NCI-H2107 treated with DMSO at 0.1 percent for 48 hours (cell line): ENCODE measurements around the gene MFAP3.
"Not testable (repeated sequence)": the region's sequence is repeated elsewhere in the genome, so short reads cannot be mapped to it uniquely, and the experiment has no call there.

Source experiments
- DNase-seq: peaks from one replicate; lab custom pipeline; 2025; ENCODE audit not compliant: unreplicated experiment; lab: John Stamatoyannopoulos, UW

The MFAP3 gene

DNA sequence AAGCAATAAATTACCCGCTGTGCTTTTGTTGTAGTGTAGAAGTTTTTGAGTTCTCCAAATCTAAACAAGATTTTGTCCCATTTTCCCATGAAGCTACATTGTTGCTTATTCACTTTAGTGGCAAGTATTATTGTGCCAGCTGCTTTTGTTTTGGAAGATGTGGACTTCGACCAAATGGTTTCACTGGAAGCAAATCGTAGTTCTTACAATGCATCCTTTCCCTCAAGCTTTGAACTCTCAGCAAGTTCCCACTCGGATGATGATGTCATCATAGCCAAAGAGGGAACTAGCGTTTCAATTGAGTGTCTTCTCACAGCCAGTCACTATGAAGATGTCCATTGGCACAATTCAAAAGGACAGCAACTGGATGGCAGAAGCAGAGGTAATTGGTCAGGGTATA is 10.9 kb downstream of the MFAP3 start:
- no peak for DNase-seq

DNA sequence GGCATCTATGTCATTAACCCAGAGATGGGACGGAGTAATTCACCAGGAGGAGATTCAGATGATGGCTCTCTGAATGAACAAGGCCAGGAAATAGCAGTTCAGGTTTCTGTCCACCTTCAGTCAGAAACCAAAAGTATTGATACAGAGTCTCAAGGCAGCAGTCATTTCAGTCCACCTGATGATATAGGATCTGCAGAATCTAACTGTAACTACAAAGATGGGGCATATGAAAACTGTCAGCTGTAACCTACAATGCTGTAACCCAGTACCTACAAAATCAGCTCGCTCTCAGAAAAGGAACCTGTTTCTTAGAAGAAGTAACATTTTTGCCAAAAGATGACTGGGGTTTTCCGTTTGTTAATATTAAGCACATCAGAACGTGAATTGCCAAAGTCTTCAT is 14.7 kb downstream of the MFAP3 start:
- no peak for DNase-seq

DNA sequence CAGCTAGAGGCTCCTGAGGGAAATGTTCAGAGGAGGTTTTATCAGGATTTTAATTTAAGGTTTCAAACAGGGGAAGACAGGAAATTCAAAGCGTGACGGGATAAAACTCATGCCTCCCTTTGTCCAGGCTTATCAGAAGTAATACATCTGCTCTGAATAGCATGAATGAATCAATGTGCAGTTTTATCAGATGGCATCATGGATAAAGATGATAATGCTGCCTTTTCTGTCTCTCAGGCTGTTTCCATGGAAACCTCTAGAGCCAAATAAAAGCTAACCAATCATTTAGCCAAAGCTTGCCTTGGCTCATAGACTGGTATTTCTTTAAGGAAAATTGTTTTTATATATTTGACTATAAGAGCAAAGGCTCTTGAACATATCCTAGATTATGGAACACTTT is 16.4 kb downstream of the MFAP3 start:
- no peak for DNase-seq

DNA sequence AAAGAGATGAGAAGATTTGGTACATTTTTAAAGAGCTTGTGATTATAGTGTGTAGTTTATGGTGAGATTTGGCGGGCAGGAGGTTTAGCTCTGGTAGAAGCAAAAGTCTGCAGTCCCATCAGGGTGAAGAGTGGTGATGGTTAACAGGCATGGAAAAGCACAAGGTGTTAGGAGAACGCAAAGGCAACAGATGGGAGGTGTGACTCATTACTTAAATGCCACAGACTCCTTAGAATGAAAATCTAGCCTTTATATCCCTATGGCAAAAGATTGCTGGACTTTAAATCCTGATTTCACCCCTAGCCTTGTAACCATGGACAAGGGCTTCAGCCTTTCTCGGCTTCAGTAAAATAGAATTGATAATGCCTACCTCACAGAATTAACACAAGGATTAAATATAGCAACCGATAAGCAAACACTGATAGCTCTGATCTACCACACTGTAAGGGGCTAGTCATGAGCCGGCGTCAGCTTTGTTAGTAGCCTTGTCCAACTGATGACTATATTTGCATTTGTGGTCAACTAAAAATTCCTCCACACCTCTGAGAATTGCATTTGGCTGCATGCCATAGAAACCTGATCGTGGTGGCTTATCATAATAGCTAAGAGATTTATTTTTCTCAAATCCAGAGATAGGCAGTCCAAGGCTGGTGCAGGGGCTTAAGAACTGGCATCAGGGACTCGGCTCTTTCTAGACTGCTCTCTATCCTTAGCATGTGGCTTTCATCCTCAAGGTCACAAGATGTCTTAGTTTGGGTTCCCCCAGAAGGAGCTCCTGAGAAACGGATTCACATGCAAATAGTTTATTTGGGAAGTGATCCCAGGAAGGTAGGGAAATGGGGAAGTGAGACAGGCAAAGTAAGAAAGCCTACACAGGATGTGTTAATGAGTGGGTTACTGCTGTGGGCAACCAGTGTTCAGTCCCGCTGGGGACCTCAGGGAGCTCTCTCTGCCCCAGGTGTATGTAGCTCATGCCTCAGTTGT is 19.6 kb downstream of the MFAP3 start:
- no peak for DNase-seq

DNA sequence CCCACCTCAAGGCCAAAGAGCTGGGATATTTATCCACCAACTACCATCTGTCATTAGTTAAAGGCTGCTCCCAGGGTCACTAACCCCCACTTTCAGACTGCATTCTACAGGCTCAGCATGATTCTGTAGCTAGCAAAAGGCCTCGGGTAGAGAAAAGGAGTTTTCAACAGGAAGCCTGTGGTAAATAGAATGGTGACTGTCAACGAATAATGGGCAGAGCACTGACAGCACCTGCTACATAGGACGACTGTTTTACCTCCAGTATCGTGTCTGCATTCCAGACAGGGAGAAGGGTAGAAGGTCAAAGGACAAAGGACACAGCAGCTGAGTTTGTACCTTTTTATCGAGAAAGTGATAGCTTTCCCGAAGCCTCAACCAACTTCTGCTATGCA is 20.3 kb downstream of the MFAP3 start:
- DNase-seq = no peak

DNA sequence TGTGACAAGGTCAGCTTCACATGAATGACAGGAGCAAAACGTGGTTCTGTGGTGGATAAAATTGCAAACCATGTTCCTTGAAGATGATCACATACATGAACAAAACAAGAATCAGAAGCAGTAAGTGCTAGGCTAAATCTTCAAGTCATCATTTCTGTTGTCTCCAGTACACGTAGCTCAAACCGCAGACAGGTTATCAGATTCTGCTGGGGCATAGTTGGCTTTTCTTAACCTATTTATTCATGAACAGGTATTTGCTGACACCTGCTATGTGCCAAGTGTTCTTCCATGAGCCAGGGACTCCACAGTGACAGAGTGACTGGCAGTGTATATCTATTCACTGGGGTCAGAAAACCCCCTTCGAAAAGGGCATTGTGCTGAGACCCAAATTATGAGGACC is 20.8 kb downstream of the MFAP3 start:
- DNase-seq = no peak

DNA sequence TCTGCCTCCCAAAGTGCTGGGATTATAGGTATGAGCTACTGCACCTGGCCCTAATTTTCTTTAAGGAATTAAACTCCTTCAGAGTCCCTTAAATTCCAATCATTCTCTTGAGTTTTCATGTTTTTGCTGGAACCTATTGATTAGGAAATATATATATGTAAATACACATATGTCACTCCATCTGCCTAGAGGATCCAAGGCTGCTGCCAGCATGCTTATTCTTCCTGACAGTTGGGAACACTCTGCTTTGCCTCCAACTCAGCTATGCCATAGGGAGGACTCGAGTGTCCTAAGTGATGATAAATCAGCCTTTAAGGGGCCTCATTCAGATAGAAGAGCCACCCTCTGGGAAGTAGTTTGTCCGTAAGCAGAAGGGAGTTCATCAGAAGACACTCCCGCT is 21.8 kb downstream of the MFAP3 start:
- DNase-seq = no peak

DNA sequence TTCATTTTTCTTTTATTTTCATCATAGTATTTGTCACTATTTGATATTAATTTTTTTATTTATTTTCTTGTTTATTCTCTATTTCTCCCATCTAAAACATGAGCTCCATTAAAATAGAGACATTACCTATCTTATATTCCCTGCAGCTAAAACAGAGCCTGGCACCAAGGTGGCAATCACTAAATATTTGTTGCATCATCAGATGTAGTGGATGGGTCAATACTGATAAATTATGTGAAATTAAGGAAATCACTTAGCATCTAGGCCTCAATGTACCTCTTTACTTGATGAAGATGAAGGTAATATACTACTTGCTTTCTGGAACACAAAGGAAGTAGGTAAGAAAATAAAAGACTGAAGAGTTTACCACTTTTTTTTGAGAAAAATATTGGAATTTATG is 24.6 kb downstream of the MFAP3 start:
- DNase-seq = no peak

DNA sequence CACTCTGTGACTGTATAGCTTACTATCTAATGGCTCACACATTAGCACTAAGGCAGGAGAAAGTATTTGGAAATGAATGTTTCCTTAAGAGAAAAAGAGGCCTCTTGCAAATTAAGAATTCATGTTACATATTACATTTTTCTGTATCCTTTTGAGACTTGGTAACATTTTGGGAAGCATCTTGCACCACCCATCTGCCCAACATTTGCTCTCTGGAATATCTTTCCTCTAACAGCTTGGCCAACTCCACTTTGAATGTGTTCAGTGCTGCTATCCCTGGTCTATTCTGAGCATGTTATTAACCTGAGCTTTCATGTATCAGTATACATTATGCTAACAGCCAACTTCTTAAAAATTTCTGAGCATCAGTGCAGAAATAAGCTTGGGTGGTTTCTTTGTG is 27.2 kb downstream of the MFAP3 start:
- no peak for DNase-seq

DNA sequence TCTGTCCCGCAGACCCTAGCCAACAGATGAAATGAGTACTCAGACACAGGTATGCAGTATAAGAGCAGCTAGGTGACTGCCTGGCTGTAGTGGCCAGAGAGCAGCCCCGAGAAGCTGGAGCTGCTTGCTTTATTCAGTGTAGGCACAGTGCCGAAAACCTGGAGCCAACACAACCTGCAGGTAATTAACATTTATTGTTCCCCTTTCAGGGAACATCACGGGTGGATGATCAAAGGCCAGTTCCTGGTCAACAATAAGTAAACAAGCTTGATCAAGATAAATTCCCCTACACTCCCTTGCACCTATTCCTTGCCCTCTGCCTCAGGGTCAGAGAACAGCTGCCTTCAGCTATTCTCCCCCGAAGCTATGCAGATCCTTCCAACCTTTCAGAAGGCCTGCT is 31.1 kb downstream of the MFAP3 start:
- DNase-seq = not testable (repeated sequence)

DNA sequence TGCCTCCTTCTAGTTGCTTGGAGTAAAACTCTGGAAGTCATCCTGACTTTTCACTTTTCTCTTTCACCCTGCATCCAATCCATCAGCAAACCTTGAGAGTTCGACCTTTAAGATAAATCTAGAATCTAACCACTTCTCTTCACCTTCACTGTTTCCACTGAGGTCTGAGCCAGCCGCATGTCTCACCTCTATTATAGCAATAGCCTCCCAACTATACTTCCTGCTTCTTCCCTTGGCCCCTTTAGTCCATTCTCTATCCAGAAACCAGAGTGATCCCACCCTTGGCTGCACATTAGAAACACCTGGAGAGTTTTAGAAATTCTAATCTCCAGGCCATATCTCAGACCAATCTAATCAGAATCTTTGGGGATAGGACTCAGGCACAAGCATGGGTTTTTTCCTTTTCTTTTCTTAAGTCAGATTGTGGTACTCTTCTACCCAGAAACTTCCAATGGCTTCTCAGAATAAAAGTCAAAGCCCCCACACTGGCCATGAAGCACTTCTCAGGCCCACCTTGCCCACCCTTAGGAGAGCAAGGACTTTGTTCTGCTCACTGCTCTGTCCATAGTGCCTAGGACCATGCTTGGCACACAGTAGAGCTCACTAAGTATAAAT is 33.1 kb downstream of the MFAP3 start:
- no peak for DNase-seq

DNA sequence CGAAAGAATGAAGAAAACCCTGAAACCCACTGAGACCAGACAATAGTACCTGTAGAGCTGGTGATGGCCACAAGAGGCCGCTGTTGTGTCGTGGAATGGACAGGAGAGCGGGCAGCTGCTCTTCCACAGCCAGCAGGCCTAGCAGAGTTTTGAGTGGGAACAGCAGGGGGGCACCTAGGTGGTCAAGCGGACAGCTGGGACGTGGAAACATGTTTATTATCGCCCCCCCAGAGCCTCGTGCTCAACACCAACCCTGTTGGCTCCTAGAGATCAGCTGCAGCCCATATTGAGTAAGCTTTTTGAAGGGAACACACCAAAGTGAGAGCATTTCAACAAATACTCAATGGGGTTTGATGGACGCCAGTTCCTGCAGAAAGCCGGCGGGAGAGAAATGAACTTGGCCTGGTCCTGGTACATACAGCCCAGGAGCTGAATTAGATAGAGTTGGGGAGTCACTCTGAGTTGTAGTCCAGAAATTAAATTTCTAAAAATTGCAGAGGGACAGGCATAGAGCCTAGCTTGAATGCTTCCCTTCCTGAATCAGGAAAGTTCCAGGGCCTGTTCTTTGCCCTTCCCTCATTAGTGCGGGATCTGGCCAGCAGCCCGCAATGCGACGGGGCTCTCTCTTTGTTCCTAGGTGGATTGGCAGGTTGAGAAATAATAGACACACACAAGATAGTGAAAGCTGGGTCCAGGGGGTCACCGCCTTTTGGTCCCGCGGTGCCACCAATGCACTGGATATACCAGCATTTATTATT is 33.8 kb downstream of the MFAP3 start:
- no peak for DNase-seq

DNA sequence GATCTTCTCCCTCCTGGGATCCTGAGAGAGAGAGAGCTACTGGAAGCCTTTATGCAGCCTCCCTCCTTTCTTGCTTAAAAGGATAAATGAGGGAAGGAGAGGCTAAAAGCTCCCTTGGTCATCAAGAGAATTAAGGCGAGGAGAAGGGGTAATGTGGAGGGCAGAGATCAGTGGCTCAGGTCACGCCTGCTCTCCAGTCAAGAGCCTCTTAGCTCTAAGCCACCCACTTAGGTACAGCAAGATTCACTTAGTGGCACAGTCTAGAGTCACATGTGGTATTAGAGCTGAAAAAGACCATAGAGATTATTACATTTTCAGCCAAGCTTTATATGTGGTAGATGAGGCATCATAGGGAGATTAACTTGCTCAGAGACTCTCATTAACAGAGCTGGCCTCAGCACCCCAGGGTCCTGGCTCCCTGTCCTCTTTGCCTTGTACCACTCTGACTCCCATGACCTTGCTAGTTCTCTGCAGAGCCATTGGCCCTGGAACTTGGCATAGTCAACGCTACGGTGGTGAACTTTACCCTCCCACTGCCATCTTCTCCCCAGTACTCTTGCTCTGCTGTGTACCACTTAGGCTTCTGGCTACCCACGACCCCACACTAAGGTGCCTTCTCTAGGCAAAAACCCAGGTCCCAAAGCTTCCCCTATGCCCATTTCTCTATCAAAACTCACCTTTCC is 37.6 kb downstream of the MFAP3 start:
- DNase-seq = no peak

DNA sequence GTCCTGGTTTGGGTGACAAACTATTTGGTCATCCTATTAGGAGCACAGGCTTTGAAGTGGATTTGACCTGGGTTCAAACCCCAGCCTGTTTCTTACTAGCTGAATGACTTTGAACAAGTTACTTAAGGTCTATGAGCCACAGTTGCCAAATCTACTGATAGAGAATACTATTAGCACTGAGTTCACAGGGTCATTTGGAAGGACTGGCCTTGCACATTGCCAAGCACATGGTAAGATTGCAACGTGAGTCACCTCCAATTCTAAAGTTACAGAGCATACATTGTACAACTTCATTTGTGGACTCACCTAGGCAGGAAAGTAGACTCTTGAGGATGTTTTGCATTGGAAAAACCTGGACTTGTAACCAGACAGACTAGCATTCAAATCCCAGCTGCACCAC is 38.9 kb downstream of the MFAP3 start:
- DNase-seq = no peak

DNA sequence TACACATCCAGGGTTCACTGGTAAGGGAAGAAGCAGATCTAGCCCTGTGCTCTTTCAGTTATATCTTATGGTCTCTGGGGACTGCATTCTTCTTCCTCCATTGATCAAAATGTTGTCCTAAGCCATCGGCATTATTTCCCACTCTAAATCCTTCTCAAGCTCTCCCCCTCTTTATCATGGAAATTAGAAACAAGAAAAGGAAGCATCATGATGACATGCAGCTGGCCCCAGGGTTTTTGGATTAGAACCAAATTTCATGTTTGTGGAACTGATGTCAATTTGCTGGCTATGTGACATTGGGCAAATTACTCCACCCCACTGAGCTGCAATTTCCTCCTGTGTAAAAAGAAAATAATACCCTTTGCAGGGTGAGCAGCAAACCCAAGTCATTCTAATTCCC is 39.5 kb downstream of the MFAP3 start:
- DNase-seq = peak; percentile 35

DNA sequence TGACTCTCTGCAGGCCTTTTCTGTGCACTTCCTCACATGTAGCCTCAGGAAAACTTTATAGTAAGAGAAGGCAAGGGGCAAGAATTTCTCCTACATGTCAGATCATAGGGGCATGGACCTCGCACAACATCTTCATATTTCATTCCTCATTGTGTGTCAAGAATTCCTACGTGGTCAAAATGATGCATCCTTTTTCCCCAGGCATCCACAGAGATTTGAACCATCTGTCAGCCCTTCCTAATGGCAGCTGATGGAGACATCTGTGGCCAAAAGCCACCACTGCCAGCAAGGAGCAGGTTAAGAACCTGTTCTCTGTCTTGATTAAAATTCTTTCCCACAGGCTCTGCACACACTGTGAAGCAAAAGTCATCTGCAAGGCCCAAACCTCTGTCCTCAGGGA is 42.5 kb downstream of the MFAP3 start:
- DNase-seq = no peak

DNA sequence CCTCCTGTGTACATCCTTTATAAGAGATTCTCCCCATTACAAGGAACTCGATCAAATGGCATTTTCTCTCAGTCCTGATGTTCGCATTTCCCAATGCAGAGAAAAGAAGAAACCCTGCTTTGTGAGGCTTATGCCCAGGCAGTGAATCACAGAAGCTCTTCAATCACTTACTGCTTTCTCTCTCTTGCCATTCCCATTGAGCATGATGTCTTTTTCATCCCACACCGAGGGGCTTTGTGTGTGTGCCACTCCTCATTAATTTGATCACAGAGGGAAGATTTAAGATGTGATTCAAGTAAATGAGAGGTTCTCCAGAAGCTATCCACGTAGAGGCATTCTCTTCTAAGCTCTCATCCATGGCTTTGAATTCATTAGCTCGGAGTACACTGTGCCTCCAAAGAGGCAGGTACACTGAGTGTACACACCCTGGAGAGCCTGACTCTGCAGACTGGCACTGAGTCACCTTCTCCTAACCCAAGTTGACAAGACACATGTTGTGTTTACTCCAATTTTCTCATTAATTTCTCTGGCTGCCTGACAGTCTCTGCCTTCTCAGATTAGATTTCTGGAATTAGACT is 45.4 kb downstream of the MFAP3 start:
- DNase-seq = no peak

DNA sequence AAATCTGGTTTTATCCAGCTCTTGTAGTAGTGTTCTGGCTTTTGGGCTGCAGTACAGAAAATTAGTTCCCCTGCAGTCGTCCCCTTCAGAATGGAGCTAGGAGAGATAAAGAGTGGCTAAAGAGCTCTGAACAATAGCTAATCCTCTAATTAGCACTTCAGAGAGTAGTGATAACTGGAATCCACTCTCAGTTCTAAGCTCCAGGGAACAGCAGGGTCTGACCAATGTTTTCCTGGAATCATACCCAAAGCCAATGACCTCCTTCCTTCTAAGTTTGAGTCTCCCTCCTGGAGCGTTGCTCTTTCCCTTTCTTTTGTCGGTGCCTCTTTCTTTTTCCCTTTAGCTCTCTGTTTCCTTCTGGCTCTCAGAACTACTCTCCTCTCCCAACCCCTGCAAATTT is 47.4 kb downstream of the MFAP3 start:
- DNase-seq = no peak

DNA sequence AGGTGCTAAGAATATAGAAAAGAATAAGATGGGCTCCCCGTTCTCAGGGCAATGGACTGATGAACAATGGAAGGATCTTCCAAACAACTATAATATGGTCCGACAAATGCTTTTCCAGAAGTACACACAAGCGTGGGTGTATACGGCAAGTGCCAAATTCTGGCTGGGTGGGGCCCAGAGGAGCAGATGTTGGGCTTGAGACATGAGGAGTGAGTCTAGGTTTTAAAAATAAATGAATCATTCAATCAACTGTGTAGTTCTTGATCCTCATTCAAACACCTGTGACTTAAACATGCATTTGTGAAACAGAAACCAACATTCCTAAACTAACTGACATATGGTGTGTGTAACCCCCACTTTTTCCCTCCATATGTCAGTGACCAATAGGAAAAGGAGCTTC is 47.9 kb downstream of the MFAP3 start:
- no peak for DNase-seq

DNA sequence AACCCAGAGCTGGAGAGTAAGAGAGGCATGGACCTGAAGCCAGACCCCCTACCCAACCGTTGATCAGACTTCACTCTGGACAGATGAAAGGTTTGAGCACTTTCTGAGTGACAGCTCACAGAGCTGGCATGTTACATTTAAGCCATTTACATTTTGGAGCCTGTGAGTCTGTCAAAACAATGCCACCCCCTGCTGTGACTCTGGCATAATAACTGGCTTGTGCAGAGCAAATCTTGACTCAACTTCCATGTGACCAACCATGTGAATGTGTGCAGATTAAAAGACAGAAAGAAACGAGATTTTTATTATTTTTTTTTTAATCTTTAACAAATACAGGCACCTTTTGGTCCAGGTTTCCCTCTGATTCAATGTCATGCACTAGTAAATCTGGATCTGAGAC is 48.5 kb downstream of the MFAP3 start:
- DNase-seq = no peak

DNA sequence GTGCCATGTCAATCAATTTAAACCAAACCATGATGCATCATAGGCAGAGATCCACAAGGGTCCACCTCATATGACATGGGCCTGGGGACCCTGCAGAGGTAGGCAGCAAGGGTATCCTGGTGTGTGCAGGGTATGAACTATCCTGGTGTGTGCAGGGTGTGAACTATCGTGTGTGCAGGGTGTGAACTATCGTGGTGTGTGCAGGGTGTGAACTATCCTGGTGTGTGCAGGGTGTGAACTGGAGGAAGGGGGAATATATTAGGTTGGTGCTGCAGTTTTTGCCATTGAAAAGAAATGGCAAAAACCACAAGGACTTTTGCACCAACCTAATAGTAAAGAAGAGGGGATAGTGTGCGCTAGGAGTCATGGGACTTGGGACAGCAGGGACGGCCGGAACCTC is 50.0 kb downstream of the MFAP3 start:
- DNase-seq = no peak
